ENCODE measurements around the gene FBXO47. TPM values are rescaled to one million over a fixed set of nuclear protein-coding genes. Genes with fewer than 3 reads are reported as not detected.

FBXO47 gene
- total and polyA plus RNA-seq, 2 of the 4 experiments (the other 2 are of a cell fraction) = under 0.01 TPM; not detected in 1

- TF ChIP-seq, protein P1, sequence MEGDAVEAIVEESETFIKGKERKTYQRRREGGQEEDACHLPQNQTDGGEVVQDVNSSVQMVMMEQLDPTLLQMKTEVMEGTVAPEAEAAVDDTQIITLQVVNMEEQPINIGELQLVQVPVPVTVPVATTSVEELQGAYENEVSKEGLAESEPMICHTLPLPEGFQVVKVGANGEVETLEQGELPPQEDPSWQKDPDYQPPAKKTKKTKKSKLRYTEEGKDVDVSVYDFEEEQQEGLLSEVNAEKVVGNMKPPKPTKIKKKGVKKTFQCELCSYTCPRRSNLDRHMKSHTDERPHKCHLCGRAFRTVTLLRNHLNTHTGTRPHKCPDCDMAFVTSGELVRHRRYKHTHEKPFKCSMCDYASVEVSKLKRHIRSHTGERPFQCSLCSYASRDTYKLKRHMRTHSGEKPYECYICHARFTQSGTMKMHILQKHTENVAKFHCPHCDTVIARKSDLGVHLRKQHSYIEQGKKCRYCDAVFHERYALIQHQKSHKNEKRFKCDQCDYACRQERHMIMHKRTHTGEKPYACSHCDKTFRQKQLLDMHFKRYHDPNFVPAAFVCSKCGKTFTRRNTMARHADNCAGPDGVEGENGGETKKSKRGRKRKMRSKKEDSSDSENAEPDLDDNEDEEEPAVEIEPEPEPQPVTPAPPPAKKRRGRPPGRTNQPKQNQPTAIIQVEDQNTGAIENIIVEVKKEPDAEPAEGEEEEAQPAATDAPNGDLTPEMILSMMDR (conservative IDR thresholded peaks at IDR 0.05; ENCODE audit: low read depth, low read length) = no peak
Observed at GRCh38 chr17:39016193-39017153, 49.3 kb upstream of the FBXO47 start (continued).

DNA sequence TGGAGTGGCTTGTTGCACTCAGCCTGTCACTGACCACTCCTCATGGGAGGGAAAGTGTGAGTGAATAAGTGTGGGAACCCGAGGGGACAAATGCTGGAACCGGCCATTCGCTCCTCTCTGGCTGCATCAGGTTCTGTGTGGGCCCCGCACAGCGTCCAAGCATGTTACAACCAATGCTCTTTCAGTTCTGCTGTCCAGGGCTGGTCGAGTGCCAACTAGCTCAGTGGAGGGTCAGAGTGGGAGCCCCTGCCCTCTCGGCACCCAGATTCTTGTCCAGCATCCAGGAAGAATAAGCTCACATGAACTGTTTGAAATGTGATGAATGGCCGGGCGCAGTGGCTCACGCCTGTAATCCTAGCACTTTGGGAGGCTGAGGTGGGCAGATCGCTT lies 48.3 kb upstream of the FBXO47 start:
- WGBS, 2 experiments (ENCODE audit: extremely low coverage in 2 of 2, insufficient read length in 1 of 2) = 82% methylated on average over 5 of the region's 11 CpGs; no CpG with 5 or more reads in 1 of the 2 experiments

More for the DNA sequence above, 48.3 kb upstream of the FBXO47 start:
- in situ Hi-C loops (cut with MboI; ENCODE audit: low sequenced_read_pairs) = no loop called here
- Histone ChIP-seq H3K79me1 (ENCODE audit: low read depth in 1 of 2, low read length in 2 of 2) (no peaks in the 10 kb centered on the region), H3K18ac (ENCODE audit: low read depth, low read length) (no peak overlapping the region), H3K4me3 (ENCODE audit: insufficient read depth, low read depth, low read length) (no peak overlapping the region), H2BK15ac (ENCODE audit: low read depth, low read length) (no peak overlapping the region), H2AFZ (replicated peaks; ENCODE audit: low read length, poor library complexity) (no peak overlapping the region), H3K9me1 (ENCODE audit: insufficient read depth, low read length) (no peaks in the 10 kb centered on the region), H3K4ac (ENCODE audit: low read depth, low read length) (no peak overlapping the region), H3K56ac (ENCODE audit: extremely low read depth, insufficient read depth, low read length) (no peak overlapping the region), H2BK20ac (ENCODE audit: low read depth, low read length) (no peak overlapping the region), H3K9me3 (ENCODE audit: control insufficient read depth, insufficient read depth, low read length) (peaks cover 4% of the 10 kb centered on the region), H2AK5ac (ENCODE audit: low read depth, low read length) (peak overlapping the region; percentile 75; the same call in 1 of the 2 replicates), H3K14ac (replicated peaks; ENCODE audit: low read depth, low read length) (no peak overlapping the region), H4K8ac (ENCODE audit: low read depth in 2 of 2, low read length in 2 of 2) (no peak overlapping the region), H4K5ac (ENCODE audit: low read depth, low read length) (no peak overlapping the region), H3K4me1 (ENCODE audit: control insufficient read depth, insufficient read depth, low read length) (peaks cover 6% of the 10 kb centered on the region), H4K20me1 (ENCODE audit: insufficient read depth, low read length) (no peaks in the 10 kb centered on the region), H3K27ac (ENCODE audit: insufficient read depth, low read length) (no peak overlapping the region), H3K23ac (ENCODE audit: low read depth, low read length) (no peak overlapping the region), H2BK5ac (ENCODE audit: low read depth, low read length, poor library complexity, severe bottlenecking) (no peak overlapping the region), H2BK120ac (ENCODE audit: low read depth, low read length) (no peak overlapping the region), H3K27me3 (ENCODE audit: control insufficient read depth, insufficient read depth, low read length) (no peaks in the 10 kb centered on the region; the same call in 1 of the 2 replicates), H3K4me2 (ENCODE audit: low read depth, low read length) (no peak overlapping the region), H3K9ac (ENCODE audit: low read depth, low read length) (no peak overlapping the region), H2AK9ac (replicated peaks; ENCODE audit: low read depth, low read length, poor library complexity) (no peak overlapping the region), H4K91ac (ENCODE audit: insufficient read depth, low read depth, low read length) (no peak overlapping the region), H3K36me3 (ENCODE audit: control insufficient read depth, insufficient read depth, low read length) (no peaks in the 10 kb centered on the region)
- CTCF ChIA-PET = no interaction called here
- no peak for TF ChIP-seq RCOR1 (IDR thresholded peaks at IDR 0.05; ENCODE audit: insufficient replicate concordance, low read length)
- TF ChIP-seq, protein P1 (conservative IDR thresholded peaks at IDR 0.05; ENCODE audit: low read depth, low read length) = no peak
- no peak for TF ChIP-seq SMC3 (IDR thresholded peaks at IDR 0.05; ENCODE audit: low read depth, low read length)
- TF ChIP-seq POLR2A (IDR thresholded peaks at IDR 0.05; ENCODE audit: low read depth, low read length) = no peak
- no peak for TF ChIP-seq RAD21 (IDR thresholded peaks at IDR 0.05; ENCODE audit: low read length)
- TF ChIP-seq MAZ (IDR thresholded peaks at IDR 0.05; ENCODE audit: borderline replicate concordance, low read depth, low read length) = no peak
- TF ChIP-seq NFE2L2 (IDR thresholded peaks at IDR 0.05; ENCODE audit: low read depth, low read length) = no peak
- TF ChIP-seq BHLHE40 (IDR thresholded peaks at IDR 0.05; ENCODE audit: low read depth, low read length) = no peak
- ATAC-seq (ENCODE audit: low read depth) (no peak), DNase-seq (no peak)
- dilution Hi-C loops (cut with HindIII; ENCODE audit: low sequenced_read_pairs, unreplicated experiment) = no loop called here
- POLR2A ChIA-PET (ENCODE audit: unreplicated experiment) = no interaction called here
- BruUV-seq (replicated peaks) = no TSS peak
- intact Hi-C loops (cut with micrococcal nuclease) = no loop called here
